Measurements from ENCODE around the gene HASPIN.
"Not testable (repeated sequence)": the region's sequence is repeated elsewhere in the genome, so short reads cannot be mapped to it uniquely, and the experiment has no call there.

HASPIN gene

DNA sequence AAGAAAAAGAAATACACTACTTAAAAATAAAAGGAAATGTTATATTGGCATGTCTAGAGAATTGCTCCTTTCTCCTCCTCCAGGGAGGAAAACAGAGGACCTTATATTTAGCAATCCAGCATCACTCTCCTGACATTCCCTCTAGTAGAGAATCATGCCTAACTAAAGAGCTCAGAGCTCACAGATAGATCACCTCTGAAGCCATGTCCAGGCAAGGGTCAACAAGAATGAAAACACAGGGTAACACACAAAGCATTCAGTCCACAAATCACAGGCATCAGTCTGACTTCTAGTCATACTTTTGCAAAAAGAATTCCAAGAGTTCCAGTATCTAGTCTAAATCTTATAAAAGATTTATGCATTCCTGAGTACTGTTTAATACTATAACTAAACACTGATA is 4.4 kb upstream of the HASPIN start:
- no peak for DNase-seq (ENCODE audit: low spot score)
- TF ChIP-seq, protein P1, sequence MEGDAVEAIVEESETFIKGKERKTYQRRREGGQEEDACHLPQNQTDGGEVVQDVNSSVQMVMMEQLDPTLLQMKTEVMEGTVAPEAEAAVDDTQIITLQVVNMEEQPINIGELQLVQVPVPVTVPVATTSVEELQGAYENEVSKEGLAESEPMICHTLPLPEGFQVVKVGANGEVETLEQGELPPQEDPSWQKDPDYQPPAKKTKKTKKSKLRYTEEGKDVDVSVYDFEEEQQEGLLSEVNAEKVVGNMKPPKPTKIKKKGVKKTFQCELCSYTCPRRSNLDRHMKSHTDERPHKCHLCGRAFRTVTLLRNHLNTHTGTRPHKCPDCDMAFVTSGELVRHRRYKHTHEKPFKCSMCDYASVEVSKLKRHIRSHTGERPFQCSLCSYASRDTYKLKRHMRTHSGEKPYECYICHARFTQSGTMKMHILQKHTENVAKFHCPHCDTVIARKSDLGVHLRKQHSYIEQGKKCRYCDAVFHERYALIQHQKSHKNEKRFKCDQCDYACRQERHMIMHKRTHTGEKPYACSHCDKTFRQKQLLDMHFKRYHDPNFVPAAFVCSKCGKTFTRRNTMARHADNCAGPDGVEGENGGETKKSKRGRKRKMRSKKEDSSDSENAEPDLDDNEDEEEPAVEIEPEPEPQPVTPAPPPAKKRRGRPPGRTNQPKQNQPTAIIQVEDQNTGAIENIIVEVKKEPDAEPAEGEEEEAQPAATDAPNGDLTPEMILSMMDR (IDR thresholded peaks at IDR 0.05; ENCODE audit: borderline replicate concordance, control extremely low read depth, extremely low read depth, insufficient read depth, missing control alignments) = no peak
- in situ Hi-C loops (cut with MboI; ENCODE audit: low sequenced_read_pairs, unreplicated experiment) = no loop called here

DNA sequence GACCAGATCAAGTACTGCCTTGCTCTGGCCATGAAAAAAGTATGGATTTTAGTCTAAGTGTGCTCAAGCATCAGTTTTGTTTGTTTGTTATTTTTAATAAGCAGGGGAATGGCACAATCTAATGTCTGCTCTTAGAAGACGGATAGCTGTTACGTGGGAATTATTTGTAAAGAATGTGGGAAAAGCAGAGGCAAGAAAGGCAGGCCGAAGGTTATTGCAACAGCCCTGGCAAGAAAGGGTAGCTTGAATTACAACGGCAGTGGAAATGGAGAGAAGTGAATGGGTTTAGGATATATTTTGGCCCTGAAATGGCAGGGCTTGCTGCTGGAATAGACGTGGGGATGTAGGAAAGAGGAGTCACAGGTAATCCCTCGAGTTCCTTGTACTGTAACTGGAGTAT is 987 bp upstream of the HASPIN start:
- no peak for DNase-seq (ENCODE audit: low spot score)
- TF ChIP-seq, protein P1 (IDR thresholded peaks at IDR 0.05; ENCODE audit: borderline replicate concordance, control extremely low read depth, extremely low read depth, insufficient read depth, missing control alignments) = no peak
- in situ Hi-C loops (cut with MboI; ENCODE audit: low sequenced_read_pairs, unreplicated experiment) = no loop called here

DNA sequence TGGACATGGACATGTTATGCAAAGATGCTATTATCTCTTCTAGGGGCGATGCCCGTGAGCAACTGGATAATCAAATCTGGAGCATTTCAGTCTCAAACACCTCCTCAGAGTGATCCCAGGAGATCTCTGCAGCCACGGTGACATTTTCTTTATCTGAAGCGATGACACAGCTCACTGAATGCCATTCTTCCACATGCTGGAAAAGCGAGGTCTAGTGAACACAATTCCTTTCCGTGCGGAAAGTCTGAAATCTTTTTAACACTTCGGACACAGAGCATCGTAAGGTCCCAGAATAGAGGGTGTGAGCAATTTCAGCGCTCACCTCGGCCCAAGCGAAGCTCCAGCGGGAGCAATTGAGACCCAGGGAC is 531 bp upstream of the HASPIN start:
- in situ Hi-C loops (cut with MboI; ENCODE audit: low sequenced_read_pairs, unreplicated experiment) = no loop called here
- TF ChIP-seq, protein P1 (IDR thresholded peaks at IDR 0.05; ENCODE audit: borderline replicate concordance, control extremely low read depth, extremely low read depth, insufficient read depth, missing control alignments) = no peak
- no peak for DNase-seq (ENCODE audit: low spot score)

DNA sequence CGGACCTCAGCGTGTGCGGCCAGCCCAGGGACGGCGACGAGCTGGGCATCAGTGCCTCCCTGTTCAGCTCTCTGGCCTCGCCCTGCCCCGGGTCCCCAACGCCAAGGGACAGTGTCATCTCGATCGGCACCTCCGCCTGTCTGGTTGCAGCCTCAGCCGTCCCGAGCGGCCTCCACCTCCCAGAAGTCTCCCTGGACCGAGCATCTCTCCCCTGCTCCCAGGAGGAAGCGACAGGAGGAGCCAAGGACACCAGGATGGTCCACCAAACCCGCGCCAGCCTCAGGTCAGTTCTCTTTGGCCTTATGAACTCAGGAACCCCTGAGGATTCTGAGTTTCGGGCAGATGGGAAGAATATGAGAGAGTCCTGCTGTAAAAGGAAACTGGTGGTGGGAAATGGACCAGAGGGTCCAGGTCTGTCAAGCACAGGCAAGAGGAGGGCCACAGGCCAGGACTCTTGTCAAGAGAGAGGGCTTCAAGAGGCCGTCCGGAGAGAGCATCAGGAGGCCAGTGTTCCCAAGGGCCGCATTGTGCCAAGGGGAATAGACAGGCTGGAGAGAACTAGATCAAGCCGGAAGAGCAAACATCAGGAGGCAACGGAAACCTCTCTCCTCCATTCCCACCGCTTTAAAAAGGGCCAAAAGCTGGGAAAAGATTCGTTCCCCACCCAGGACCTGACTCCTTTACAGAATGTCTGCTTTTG is 825 bp downstream of the HASPIN start:
- no peak for DNase-seq (ENCODE audit: low spot score)
- TF ChIP-seq, protein P1 (IDR thresholded peaks at IDR 0.05; ENCODE audit: borderline replicate concordance, control extremely low read depth, extremely low read depth, insufficient read depth, missing control alignments) = no peak
- in situ Hi-C loops (cut with MboI; ENCODE audit: low sequenced_read_pairs, unreplicated experiment) = no loop called here

DNA sequence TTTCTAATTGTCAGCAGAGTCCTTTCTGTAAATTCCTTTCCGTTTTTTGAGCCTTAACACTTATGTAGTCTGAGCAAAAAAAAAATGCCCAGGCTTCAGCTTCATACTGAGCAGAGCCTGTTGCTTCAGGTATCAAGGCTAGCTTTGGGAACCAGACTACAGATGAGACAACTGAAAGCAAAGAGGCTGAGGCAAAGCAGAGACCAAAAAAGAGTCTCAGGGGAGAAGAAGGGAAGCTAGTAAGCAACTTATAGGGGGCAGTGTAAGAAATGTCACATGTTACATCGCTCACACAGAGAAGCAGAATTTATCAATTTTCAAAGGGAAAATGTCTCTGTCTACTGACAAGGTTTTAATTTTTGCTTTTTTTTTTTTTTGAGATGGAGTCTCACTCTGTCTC is 3.3 kb downstream of the HASPIN start:
- in situ Hi-C loops (cut with MboI; ENCODE audit: low sequenced_read_pairs, unreplicated experiment) = no loop called here
- DNase-seq (ENCODE audit: low spot score) = no peak
- TF ChIP-seq, protein P1 (IDR thresholded peaks at IDR 0.05; ENCODE audit: borderline replicate concordance, control extremely low read depth, extremely low read depth, insufficient read depth, missing control alignments) = no peak

DNA sequence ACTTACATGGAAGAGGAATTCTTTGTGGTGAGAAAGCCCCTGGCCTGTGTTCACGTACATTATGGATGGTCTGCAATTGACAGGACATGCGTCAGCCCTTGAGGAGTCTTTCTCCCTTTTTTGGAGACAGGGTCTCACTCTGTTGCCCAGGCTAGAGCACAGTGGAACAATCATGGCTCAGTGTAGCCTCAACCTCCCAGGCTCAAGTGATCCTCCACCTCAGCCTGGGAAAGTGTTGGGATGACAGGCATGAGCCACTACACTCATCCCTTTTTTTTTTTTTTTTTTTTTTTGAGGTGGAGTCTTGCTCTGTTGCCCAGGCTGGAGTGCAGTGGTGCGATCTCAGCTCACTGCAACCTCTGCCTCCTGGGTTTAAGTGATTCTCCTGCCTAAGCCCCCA is 4.4 kb downstream of the HASPIN start:
- in situ Hi-C loops (cut with MboI; ENCODE audit: low sequenced_read_pairs, unreplicated experiment); DNase-seq (ENCODE audit: low spot score): not testable (repeated sequence)

DNA sequence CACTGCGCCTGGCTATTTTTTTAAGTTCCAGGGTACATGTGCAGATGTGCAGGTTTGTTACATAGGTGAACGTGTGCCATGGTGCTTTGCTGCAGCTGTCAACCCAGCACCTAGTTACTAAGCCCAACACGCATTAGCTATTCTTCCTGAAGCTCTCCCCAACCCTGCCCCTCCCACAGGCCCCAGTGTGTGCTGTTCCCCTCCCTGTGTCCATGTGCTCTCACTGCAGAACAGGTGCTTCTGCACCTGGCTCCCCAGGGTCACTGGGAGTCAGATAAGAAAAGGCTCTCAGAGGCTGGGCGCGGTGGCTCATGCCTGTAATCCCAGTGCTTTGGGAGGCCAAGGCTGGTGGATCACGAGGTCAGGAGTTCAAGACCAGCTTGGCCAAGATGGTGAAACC is 6.2 kb downstream of the HASPIN start:
- no peak for DNase-seq (ENCODE audit: low spot score)
- in situ Hi-C loops (cut with MboI; ENCODE audit: low sequenced_read_pairs, unreplicated experiment) = no loop called here
- TF ChIP-seq, protein P1 (IDR thresholded peaks at IDR 0.05; ENCODE audit: borderline replicate concordance, control extremely low read depth, extremely low read depth, insufficient read depth, missing control alignments) = no peak

All from GM13976 (cell line).